Endothelial cell of umbilical vein (primary cell): Measurements from ENCODE around the gene APBB2.

ENCODE experiments used
- CTCF ChIP-seq, 2 donors: IDR thresholded peaks; 1 replicate in 1 of 2; 2 replicates in 1 of 2; pipeline ENCODE4 v1.5.1; 2011; ENCODE audit warnings: low read length in 2 of 2, mild to moderate bottlenecking in 2 of 2, moderate library complexity in 2 of 2, control low read depth in 1 of 2, inconsistent platforms in 1 of 2, low read depth in 1 of 2; ENCODE audit not compliant: insufficient read depth in 1 of 2; ENCODE audit errors: extremely low read depth in 1 of 2
- EZH2 ChIP-seq: IDR thresholded peaks from 2 replicates; pipeline ENCODE4 v1.6.1; 2012; ENCODE audit warnings: borderline replicate concordance, low read depth, mild to moderate bottlenecking, moderate library complexity, low read length, inconsistent platforms; ENCODE audit not compliant: severe bottlenecking
- GATA2 ChIP-seq: IDR thresholded peaks from 2 replicates; pipeline ENCODE4 v1.7.0; 2011; ENCODE audit warnings: low read depth, mild to moderate bottlenecking, moderate library complexity, mixed read lengths, low read length; ENCODE audit not compliant: insufficient read length, insufficient read depth
- POLR2A ChIP-seq: IDR thresholded peaks from 2 replicates; pipeline ENCODE4 v1.6.1; 2012; ENCODE audit warnings: low read depth, mild to moderate bottlenecking, control low read depth, low read length
- POLR2AphosphoS5 ChIP-seq: IDR thresholded peaks from 2 replicates; pipeline ENCODE4 v1.6.1; 2012; ENCODE audit warnings: low read depth, mild to moderate bottlenecking, control low read depth, low read length, moderate library complexity; ENCODE audit not compliant: insufficient read depth

GRCh38 chr4:41199788-41200187, 14.6 kb downstream of the APBB2 start:
- TF ChIP-seq POLR2AphosphoS5 (no peak), GATA2 (no peak), EZH2 (no peak), CTCF (IDR thresholded peaks at IDR 0.05; ENCODE audit: extremely low read depth in 1 of 2, insufficient read depth in 1 of 2, low read depth in 1 of 2, low read length in 2 of 2) (no peak), POLR2A (no peak)
